Keratinocyte (primary cell): ENCODE results near the gene TMCO4.

ENCODE experiments used
- EZH2 ChIP-seq: IDR thresholded peaks from one replicate; pipeline ENCODE4 v1.6.1; 2012; ENCODE audit warnings: inconsistent platforms, mild to moderate bottlenecking, low read length, moderate library complexity
- TF ChIP-seq, protein P1 (sequence below), 3 experiments: IDR thresholded peaks in 1 of 3; conservative IDR thresholded peaks in 1 of 3; optimal IDR thresholded peaks in 1 of 3; 2 replicates in 2 of 3; 3 replicates in 1 of 3; pipeline versions ENCODE3 to v1.5.1; 2011; ENCODE audit warnings: low read length in 3 of 3, mild to moderate bottlenecking in 3 of 3, moderate library complexity in 2 of 3, control low read depth in 1 of 3, inconsistent platforms in 1 of 3; ENCODE audit not compliant: insufficient read depth in 2 of 3; ENCODE audit errors: extremely low read depth in 1 of 3

DNA sequence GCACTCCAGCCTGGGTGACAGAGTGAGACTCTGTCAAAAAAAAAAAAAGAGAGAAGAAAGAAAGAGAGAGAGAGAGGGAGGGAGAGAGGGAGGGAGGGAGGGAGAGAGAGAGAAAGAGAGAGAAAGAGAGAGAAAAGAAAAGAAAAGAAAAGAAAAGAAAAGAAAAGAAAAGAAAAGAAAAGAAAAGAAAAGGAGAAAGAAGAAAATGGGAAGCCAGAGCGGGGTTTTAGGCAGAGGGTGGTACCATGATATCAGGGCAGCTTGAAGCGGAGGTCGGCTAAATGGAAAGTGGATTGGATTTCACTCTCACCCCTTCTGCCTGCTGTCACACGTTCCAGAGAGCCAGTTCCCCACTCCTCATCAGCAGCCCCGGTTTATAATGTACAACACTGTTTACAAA is 1.9 kb downstream of the TMCO4 start:
- TF ChIP-seq, protein P1, sequence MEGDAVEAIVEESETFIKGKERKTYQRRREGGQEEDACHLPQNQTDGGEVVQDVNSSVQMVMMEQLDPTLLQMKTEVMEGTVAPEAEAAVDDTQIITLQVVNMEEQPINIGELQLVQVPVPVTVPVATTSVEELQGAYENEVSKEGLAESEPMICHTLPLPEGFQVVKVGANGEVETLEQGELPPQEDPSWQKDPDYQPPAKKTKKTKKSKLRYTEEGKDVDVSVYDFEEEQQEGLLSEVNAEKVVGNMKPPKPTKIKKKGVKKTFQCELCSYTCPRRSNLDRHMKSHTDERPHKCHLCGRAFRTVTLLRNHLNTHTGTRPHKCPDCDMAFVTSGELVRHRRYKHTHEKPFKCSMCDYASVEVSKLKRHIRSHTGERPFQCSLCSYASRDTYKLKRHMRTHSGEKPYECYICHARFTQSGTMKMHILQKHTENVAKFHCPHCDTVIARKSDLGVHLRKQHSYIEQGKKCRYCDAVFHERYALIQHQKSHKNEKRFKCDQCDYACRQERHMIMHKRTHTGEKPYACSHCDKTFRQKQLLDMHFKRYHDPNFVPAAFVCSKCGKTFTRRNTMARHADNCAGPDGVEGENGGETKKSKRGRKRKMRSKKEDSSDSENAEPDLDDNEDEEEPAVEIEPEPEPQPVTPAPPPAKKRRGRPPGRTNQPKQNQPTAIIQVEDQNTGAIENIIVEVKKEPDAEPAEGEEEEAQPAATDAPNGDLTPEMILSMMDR (optimal IDR thresholded peaks at IDR 0.05 in 1 of 3, IDR thresholded peaks at IDR 0.05 in 1 of 3, conservative IDR thresholded peaks at IDR 0.05 in 1 of 3; ENCODE audit: extremely low read depth in 1 of 3, insufficient read depth in 2 of 3, low read length in 3 of 3) = no peak
- TF ChIP-seq EZH2 = no peak
